RWPE1 (cell line): ENCODE results near the gene CDKAL1.
"Not testable (repeated sequence)": the region's sequence is repeated elsewhere in the genome, so short reads cannot be mapped to it uniquely, and the experiment has no call there.

Source experiments
- CTCF ChIA-PET: fragments of 350-600 bp; sonication (Branson Sonifier 250); formaldehyde crosslinking; extraction: SDS; loops from one replicate; lab custom pipeline; 2021; lab: Yijun Ruan, JAX
- POLR2A ChIA-PET: fragments of 400-600 bp; formaldehyde crosslinking; extraction: SDS; loops from one replicate; lab custom pipeline; 2020; ENCODE audit warnings: antibody characterized with exemption; ENCODE audit not compliant: low non-redundant PET; lab: Yijun Ruan, JAX
- DNase-seq: peaks from one replicate; pipeline ENCODE4 v3.0.0; 2012; ENCODE audit warnings: low spot score
- H3K27ac ChIP-seq: fragments of 450-650 bp; 2 replicates; pipeline ENCODE4 v1.5.1; 2017
- TF ChIP-seq, protein P1 (sequence below): fragments of 450-650 bp; conservative IDR thresholded peaks from 2 replicates; pipeline ENCODE4 v1.5.1; 2017; ENCODE audit warnings: low read depth, mild to moderate bottlenecking

Gene CDKAL1

DNA sequence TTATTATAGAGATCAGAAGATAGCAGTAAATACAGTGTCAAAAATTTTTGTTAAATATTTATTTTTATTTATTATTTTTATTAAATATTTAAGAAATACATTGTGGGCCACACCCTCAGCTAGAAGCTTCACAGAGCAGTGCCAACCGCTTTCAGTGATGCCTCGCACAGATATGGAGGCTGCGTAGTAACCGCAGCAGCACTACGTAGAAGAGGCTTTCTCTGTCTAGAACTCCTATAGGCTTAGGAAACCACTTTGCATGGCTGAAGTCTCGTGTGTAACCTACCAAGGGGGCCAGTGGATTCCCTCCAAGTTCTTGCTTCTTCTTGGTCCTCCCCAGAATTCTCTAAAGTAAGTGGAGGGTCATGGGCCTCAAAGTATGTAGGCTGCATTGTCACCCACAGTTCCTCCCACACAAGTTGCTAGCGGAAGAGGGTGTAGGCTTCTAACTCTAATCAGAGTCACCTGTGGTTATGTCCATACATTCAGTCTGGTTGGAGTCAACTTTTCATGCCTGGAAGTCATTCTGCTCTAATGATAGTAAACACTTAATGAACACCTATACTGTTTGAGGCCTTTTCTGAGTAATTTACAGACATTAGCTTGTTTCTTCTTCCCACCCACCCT, 285.6 kb downstream of the CDKAL1 start:
- CTCF ChIA-PET = no interaction called here
- TF ChIP-seq, protein P1, sequence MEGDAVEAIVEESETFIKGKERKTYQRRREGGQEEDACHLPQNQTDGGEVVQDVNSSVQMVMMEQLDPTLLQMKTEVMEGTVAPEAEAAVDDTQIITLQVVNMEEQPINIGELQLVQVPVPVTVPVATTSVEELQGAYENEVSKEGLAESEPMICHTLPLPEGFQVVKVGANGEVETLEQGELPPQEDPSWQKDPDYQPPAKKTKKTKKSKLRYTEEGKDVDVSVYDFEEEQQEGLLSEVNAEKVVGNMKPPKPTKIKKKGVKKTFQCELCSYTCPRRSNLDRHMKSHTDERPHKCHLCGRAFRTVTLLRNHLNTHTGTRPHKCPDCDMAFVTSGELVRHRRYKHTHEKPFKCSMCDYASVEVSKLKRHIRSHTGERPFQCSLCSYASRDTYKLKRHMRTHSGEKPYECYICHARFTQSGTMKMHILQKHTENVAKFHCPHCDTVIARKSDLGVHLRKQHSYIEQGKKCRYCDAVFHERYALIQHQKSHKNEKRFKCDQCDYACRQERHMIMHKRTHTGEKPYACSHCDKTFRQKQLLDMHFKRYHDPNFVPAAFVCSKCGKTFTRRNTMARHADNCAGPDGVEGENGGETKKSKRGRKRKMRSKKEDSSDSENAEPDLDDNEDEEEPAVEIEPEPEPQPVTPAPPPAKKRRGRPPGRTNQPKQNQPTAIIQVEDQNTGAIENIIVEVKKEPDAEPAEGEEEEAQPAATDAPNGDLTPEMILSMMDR = no peak
- POLR2A ChIA-PET = no interaction called here
- H3K27ac ChIP-seq = no peak overlapping the region
- no peak for DNase-seq

DNA sequence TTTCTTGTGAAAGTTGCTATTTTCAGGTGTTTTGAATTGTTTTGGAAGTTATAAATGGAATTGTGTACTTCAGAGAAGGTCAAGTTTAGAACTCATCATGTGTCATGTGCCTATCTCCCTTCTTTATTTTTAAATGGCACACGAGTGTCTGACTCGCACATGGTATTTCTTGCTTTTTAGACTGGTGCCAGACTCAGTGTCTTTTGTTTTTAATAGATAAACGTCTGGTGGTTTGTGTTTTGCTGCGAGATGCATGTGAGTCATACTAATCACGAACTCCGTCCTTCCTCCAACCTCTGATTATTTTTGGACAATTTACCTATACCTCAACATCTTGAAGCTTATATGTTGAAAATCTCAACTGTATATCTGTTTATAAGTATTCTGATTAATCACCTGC, 292.1 kb downstream of the CDKAL1 start:
- H3K27ac ChIP-seq = no peak overlapping the region
- ChIA-PET CTCF (interaction anchor here (0.5 to 1.0 kb wide), 2 partner anchors 131 to 688 kb away, joined by 3 read pairs; no protein-coding TSS in a partner anchor), POLR2A (no interaction called here)
- no peak for DNase-seq
- TF ChIP-seq, protein P1 = no peak

DNA sequence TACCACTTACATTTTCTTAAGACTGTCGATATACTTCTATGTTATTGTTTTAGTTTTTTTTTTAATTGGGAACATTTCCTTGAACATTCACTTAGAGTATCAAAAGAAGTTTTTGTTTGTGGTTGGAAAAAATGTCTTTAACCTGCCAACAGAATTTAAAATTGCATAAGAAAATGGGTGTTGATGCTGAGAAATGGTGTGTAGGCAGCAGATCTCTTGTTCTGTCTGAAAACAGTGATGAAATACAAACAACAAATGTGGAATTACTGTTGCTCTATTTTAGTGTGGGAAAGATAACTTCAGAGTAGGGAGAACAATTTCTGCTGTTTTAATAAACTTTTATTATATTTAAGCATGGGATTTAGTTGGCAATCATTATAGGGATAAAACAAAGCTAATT, 293.5 kb downstream of the CDKAL1 start:
- ChIA-PET CTCF (no interaction called here), POLR2A (no interaction called here)
- TF ChIP-seq, protein P1 = no peak
- DNase-seq = no peak
- H3K27ac ChIP-seq = peak overlapping the region; percentile 70; the same call in 1 of the 2 replicates

DNA sequence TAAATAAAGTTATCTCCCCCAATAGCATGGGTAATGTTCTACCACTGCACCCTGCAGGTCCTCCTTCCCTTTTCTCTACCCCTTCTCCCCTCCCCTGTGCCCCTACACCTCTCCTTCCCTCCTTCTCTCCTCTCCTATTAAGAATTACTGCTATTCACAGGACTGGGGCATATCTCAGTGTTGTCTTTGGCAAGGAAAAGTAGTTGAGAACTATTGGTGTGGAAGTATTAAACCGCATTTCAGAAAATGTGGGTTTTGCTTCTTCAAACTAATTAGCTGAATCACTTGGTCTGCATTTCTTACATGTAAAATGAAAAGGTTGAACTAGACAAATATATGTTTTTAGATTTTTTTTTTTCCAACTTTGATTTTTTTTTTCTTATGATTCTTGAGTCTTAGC, 296.3 kb downstream of the CDKAL1 start:
- CTCF ChIA-PET = no interaction called here
- DNase-seq = no peak
- H3K27ac ChIP-seq = no peak overlapping the region
- TF ChIP-seq, protein P1 = no peak
- POLR2A ChIA-PET = no interaction called here

DNA sequence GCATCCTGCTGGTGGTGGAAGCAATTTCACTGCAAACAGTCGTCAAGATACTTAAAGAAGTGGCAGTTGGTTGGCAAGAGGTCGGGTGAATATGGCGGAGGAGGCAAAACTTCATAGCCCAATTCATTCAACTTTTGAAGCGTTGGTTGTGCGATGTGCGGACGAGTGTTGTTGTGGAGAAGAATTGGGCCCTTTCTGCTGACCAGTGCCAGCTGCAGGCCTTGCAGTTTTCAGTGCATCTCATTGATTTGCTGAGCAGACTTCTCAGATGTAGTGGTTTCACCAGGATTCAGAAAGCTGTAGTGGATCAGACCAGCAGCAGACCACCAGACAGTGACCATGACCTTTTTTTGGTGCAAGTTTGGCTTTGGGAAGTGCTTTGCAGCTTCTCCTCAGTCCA, 297.0 kb downstream of the CDKAL1 start:
- POLR2A ChIA-PET, DNase-seq, H3K27ac ChIP-seq: not testable (repeated sequence)
- CTCF ChIA-PET = interaction anchor here (0.7 kb wide), 1 partner anchor 904 kb away, joined by 3 read pairs; no protein-coding TSS in a partner anchor

DNA sequence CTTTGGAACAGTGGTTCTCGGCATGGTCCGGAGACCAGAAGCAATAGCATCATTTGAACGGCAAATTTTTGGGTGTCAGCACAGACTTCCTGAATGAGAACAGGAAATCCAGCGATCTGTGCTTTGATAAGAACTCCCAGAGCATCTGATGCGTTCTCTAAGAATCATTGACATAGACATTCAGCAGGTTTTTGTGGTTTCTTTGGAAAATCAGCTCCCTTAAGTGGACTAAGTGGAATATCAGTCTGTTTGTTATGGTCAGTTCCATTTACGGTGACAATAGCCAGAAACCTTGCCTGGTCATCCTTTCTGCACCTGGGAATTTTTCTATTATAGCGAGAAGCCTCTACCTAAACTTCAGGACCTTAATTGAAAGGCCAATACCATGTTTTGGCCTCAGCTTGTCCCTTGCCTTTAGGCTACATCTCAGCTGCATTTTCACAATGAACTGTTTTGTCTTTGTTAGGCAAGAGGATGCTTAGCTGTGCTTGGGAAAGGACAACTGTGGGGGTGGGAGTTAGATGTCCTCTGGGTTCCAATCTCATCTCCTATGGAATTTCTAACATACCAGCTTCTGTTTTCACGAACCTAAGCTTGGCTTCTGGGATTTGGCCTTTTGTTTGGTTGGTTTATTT, 299.7 kb downstream of the CDKAL1 start:
- TF ChIP-seq, protein P1 = no peak
- DNase-seq = no peak
- CTCF ChIA-PET = interaction anchor here (0.6 kb wide), 1 partner anchor 927 kb away, joined by 4 read pairs; no protein-coding TSS in a partner anchor
- H3K27ac ChIP-seq = no peak overlapping the region
- POLR2A ChIA-PET = no interaction called here
